Ishikawa (cell line): ENCODE measurements around the gene TMOD3.

ENCODE experiments used
- EP300 ChIP-seq: IDR thresholded peaks from 2 replicates; pipeline ENCODE4 v1.6.1; 2012; ENCODE audit warnings: borderline replicate concordance
- TF ChIP-seq, protein P1 (sequence below): IDR thresholded peaks from 2 replicates; pipeline ENCODE4 v1.6.1; 2012

DNA sequence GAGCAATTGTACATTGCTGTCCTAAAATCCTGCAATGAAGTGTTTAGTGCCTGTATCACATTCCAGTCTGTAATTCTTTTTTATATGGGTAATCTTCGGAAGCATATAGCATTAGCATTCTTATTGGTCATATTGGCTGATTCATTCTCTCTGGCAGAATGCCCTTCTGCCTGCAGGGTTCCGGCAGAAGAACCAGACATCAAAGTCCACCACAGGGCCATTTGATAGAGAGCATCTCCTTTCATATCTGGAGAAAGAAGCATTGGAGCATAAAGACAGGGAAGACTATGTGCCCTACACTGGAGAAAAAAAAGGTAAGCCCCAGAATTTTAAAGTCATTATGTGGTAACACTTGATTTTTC, 39.6 kb downstream of the TMOD3 start:
- TF ChIP-seq, protein P1, sequence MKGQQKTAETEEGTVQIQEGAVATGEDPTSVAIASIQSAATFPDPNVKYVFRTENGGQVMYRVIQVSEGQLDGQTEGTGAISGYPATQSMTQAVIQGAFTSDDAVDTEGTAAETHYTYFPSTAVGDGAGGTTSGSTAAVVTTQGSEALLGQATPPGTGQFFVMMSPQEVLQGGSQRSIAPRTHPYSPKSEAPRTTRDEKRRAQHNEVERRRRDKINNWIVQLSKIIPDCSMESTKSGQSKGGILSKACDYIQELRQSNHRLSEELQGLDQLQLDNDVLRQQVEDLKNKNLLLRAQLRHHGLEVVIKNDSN: no peak
- no peak for TF ChIP-seq EP300
